GM23338 (cell line): ENCODE results near the gene CHCHD6. TPM values are rescaled to one million over a fixed set of nuclear protein-coding genes. Genes with fewer than 3 reads are reported as not detected.

Experiments used
- ATAC-seq: fragments of 200-7000 bp; cut with Tn5 transposase; 3 replicates; pipeline ENCODE4 v1.9.1; 2020
- DNase-seq: peaks from one replicate; pipeline ENCODE4 v3.0.0-alpha.2; 2015; ENCODE audit warnings: low spot score
- H2AFZ ChIP-seq: fragments of 200-600 bp; sonication (generic); 2 replicates; pipeline ENCODE4 v1.8.0; 2016; ENCODE audit warnings: antibody characterized with exemption, mild to moderate bottlenecking, moderate library complexity
- H3F3A ChIP-seq: fragments of 200-600 bp; sonication (generic); replicated peaks from 2 replicates; pipeline ENCODE4 v1.8.0; 2017; ENCODE audit warnings: antibody characterized with exemption, mixed run types, low read depth
- H3K27ac ChIP-seq: fragments of 200-600 bp; sonication (generic); 2 replicates; pipeline ENCODE4 v1.6.1; 2016; ENCODE audit warnings: low read depth
- H3K27me3 ChIP-seq: fragments of 200-600 bp; sonication (generic); 2 replicates; pipeline ENCODE4 v1.8.0; 2016; ENCODE audit warnings: mild to moderate bottlenecking, mixed run types, moderate library complexity; ENCODE audit not compliant: insufficient read depth
- H3K36me3 ChIP-seq: fragments of 200-600 bp; sonication (generic); 2 replicates; pipeline ENCODE4 v1.8.0; 2016; ENCODE audit warnings: mild to moderate bottlenecking; ENCODE audit not compliant: insufficient read depth
- H3K4me1 ChIP-seq: fragments of 200-600 bp; sonication (generic); 2 replicates; pipeline ENCODE4 v1.8.0; 2016; ENCODE audit warnings: mild to moderate bottlenecking, moderate library complexity; ENCODE audit not compliant: insufficient read depth
- H3K4me2 ChIP-seq: fragments of 200-600 bp; sonication (generic); 2 replicates; pipeline ENCODE4 v1.7.1; 2017; ENCODE audit warnings: mixed run types
- H3K4me3 ChIP-seq: fragments of 200-600 bp; sonication (generic); 2 replicates; pipeline ENCODE4 v1.6.1; 2016; ENCODE audit warnings: mixed run types
- H3K79me2 ChIP-seq: fragments of 200-600 bp; sonication (generic); replicated peaks from 2 replicates; pipeline ENCODE4 v1.8.0; 2017; ENCODE audit warnings: mild to moderate bottlenecking; ENCODE audit not compliant: insufficient read depth
- H3K9me2 ChIP-seq: fragments of 200-600 bp; sonication (generic); 2 replicates; pipeline ENCODE4 v1.8.0; 2017; ENCODE audit not compliant: insufficient read depth
- H4K20me1 ChIP-seq: fragments of 200-600 bp; sonication (generic); replicated peaks from 2 replicates; pipeline ENCODE4 v1.8.0; 2017; ENCODE audit warnings: mild to moderate bottlenecking; ENCODE audit not compliant: insufficient read depth
- H3K27ac Mint-ChIP-seq: 2 replicates; pipeline ENCODE4 v1.8.0; 2020; ENCODE audit warnings: inconsistent platforms, mild to moderate bottlenecking, moderate library complexity, mixed read lengths
- H3K27me3 Mint-ChIP-seq: 3 replicates; pipeline ENCODE4 v1.8.0; 2022; ENCODE audit warnings: low read depth, mild to moderate bottlenecking, moderate library complexity, mixed read lengths, inconsistent platforms; ENCODE audit not compliant: insufficient read depth, poor library complexity
- H3K36me3 Mint-ChIP-seq: 3 replicates; pipeline ENCODE4 v1.8.0; 2021; ENCODE audit warnings: low read depth, mild to moderate bottlenecking, inconsistent platforms, moderate library complexity, mixed read lengths
- H3K4me1 Mint-ChIP-seq: 3 replicates; pipeline ENCODE4 v1.8.0; 2020; ENCODE audit warnings: mild to moderate bottlenecking, inconsistent platforms, mixed read lengths
- H3K4me3 Mint-ChIP-seq: 3 replicates; pipeline ENCODE4 v1.8.0; 2021; ENCODE audit warnings: moderate library complexity, mild to moderate bottlenecking, inconsistent platforms, mixed read lengths
- H3K9me3 Mint-ChIP-seq: 3 replicates; pipeline ENCODE4 v1.8.0; 2020; ENCODE audit warnings: moderate library complexity, mild to moderate bottlenecking, inconsistent platforms, mixed read lengths
- CTCF ChIP-seq, 2 experiments: fragments of 200-600 bp in 1 of 2; sonication (generic) in 1 of 2; conservative IDR thresholded peaks; 2 replicates each; pipeline versions ENCODE4 v1.5.1 to v1.6.1; 2016 to 2017; ENCODE audit warnings: antibody characterized with exemption in 2 of 2, low read depth in 2 of 2, mild to moderate bottlenecking in 2 of 2, moderate library complexity in 1 of 2
- ETS1 ChIP-seq: IDR thresholded peaks from 2 replicates; pipeline ENCODE4 v1.6.1; 2016; ENCODE audit warnings: antibody characterized with exemption
- EZH2phosphoT487 ChIP-seq: fragments of 200-600 bp; sonication (generic); IDR thresholded peaks from one replicate; pipeline ENCODE4 v1.8.1; 2018; ENCODE audit warnings: antibody characterized with exemption; ENCODE audit not compliant: unreplicated experiment
- JUNB ChIP-seq: IDR thresholded peaks from one replicate; pipeline ENCODE4 v1.6.1; 2016; ENCODE audit warnings: antibody characterized with exemption; ENCODE audit not compliant: unreplicated experiment
- NANOG ChIP-seq: IDR thresholded peaks from 2 replicates; pipeline ENCODE4 v1.6.1; 2016; ENCODE audit warnings: antibody characterized with exemption, borderline replicate concordance
- REST ChIP-seq: IDR thresholded peaks from one replicate; pipeline ENCODE4 v1.6.1; 2018; ENCODE audit warnings: antibody characterized with exemption; ENCODE audit not compliant: unreplicated experiment
- STAT1 ChIP-seq: IDR thresholded peaks from one replicate; pipeline ENCODE4 v1.6.1; 2016; ENCODE audit warnings: antibody characterized with exemption; ENCODE audit not compliant: unreplicated experiment
- ZNF114 ChIP-seq: fragments of 250-450 bp; sonication (Bioruptor Pico); IDR thresholded peaks from 2 replicates; pipeline ENCODE4 v1.5.0; 2020; ENCODE audit warnings: mild to moderate bottlenecking, moderate library complexity
- ZNF331 ChIP-seq: fragments of 250-450 bp; sonication (Bioruptor Pico); IDR thresholded peaks from 2 replicates; pipeline ENCODE4 v1.5.0; 2020; ENCODE audit warnings: low read depth, mild to moderate bottlenecking, moderate library complexity
- polyA plus RNA-seq: library from polyadenylated mRNA; unstranded; fragments of >200 nt; fragmentation: Nextera tagmentation; extraction: Ambion mirVana; gene quantifications from 2 replicates; pipeline ENCODE4 v1.2.1, GENCODE V29; 2016
- total RNA-seq: library from RNA; depleted of rRNA; stranded (reverse); fragments of >200 nt; shearing (Covaris generic); gene quantifications from 2 replicates; pipeline ENCODE4 v1.2.3, GENCODE V29; 2014

CHCHD6 gene
- total and polyA plus RNA-seq, 2 experiments from 2014 or later: 28.8 to 43.0 TPM

GRCh38 chr3:126948980-126949535, 245.0 kb downstream of the CHCHD6 start (continued):
- TF ChIP-seq REST: no peak
- TF ChIP-seq ETS1: no peak

- H3K9me3 Mint-ChIP-seq: no peaks in the 10 kb centered on the region
- H3K4me1 Mint-ChIP-seq: no peaks in the 10 kb centered on the region
- Histone ChIP-seq H3K36me3 (no peaks in the 10 kb centered on the region), H3K4me2 (no peak overlapping the region), H3K9me2 (no peaks in the 10 kb centered on the region), H2AFZ (no peak overlapping the region), H3K27ac (no peak overlapping the region), H3K4me3 (no peak overlapping the region), H3K79me2 (no peaks in the 10 kb centered on the region), H3K27me3 (no peaks in the 10 kb centered on the region), H3F3A (no peaks in the 10 kb centered on the region), H3K4me1 (no peaks in the 10 kb centered on the region), H4K20me1 (no peaks in the 10 kb centered on the region)
- no peak overlapping the region for H3K4me3 Mint-ChIP-seq
- no peak for DNase-seq
- no peak overlapping the region for H3K27ac Mint-ChIP-seq
- peaks cover 9% of the 10 kb centered on the region for H3K27me3 Mint-ChIP-seq
- TF ChIP-seq JUNB (no peak), ZNF331 (CRISPR knock-in tag) (no peak), ETS1 (no peak), REST (no peak), EZH2phosphoT487 (no peak), CTCF (conservative IDR thresholded peaks at IDR 0.05; ENCODE audit: low read depth in 2 of 2) (no peak), ZNF114 (CRISPR knock-in tag) (no peak), STAT1 (no peak), NANOG (no peak)
- no peak for ATAC-seq
- H3K36me3 Mint-ChIP-seq: no peaks in the 10 kb centered on the region
Observed at GRCh38 chr3:126951561-126951960, 247.5 kb downstream of the CHCHD6 start.
